ENCODE measurements around the gene RHOBTB1.

RHOBTB1 gene

DNA sequence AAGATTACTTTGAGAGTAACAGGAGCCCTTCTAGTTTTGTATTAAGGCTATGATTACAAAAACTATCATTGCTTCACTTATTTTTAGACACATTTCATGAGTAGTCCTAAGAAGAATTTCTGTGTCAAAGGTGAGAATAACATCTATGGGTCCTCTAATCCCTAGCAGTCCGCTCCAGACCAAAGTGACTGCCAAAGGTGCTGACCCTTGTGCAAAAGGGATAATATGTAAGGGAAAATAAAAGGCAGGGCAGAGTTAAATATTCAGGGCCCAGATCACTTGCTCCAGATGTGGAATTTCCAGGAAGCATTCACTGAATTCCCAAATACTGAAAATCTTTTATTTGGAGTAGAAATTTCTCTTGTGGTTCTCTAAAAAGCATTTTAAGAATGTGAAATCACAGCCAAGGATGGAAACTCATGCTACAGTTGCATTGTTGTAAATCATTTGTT, 29.3 kb downstream of the RHOBTB1 start:
- TF ChIP-seq, protein P1, sequence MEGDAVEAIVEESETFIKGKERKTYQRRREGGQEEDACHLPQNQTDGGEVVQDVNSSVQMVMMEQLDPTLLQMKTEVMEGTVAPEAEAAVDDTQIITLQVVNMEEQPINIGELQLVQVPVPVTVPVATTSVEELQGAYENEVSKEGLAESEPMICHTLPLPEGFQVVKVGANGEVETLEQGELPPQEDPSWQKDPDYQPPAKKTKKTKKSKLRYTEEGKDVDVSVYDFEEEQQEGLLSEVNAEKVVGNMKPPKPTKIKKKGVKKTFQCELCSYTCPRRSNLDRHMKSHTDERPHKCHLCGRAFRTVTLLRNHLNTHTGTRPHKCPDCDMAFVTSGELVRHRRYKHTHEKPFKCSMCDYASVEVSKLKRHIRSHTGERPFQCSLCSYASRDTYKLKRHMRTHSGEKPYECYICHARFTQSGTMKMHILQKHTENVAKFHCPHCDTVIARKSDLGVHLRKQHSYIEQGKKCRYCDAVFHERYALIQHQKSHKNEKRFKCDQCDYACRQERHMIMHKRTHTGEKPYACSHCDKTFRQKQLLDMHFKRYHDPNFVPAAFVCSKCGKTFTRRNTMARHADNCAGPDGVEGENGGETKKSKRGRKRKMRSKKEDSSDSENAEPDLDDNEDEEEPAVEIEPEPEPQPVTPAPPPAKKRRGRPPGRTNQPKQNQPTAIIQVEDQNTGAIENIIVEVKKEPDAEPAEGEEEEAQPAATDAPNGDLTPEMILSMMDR (conservative IDR thresholded peaks at IDR 0.05; ENCODE audit: low read length) = no peak
- no peak overlapping the region for H3K4me3 ChIP-seq (ENCODE audit: low read length)
- peak; percentile 100 for DNase-seq (ENCODE audit: low read depth)

DNA sequence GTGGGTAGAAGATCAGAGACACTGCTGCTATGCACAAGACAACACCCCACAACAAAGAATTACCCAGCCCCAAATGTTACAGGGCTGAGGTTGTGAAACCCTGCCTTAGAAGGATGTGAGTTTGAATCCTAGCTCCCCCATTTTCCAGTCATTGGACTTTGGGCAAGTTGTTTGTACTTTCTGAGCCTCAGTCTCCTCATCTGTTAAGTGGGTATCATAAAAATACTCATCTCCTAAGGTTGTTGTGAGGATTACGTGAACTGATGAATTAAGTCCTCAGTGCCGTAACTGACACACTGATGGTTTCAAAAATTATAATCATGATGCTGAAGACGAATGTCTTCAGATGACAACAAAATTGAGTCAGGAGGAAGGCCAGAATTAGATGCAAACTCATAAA, 30.3 kb downstream of the RHOBTB1 start:
- DNase-seq (ENCODE audit: low read depth) = no peak
- no peak overlapping the region for H3K4me3 ChIP-seq (ENCODE audit: low read length)
- TF ChIP-seq, protein P1 (conservative IDR thresholded peaks at IDR 0.05; ENCODE audit: low read length) = no peak

DNA sequence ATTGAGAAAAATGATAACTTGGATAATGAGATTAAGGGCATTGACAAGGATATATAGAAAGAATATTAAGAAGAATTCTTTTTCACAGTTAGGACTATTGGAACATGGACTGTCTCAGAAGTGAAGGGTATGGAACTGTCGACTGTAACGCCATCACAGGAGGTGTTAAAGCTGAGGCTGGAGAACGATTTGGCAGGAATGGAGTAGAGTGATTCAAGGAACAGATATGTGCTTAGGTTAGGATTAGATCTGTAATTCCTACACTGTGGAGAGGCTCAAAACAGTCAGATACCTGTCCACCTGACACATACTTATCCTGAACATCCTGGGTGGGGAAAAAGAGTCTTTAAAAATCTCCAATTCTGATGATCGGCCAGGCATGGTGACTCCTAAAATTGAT, 30.9 kb downstream of the RHOBTB1 start:
- TF ChIP-seq, protein P1 (conservative IDR thresholded peaks at IDR 0.05; ENCODE audit: low read length) = no peak
- DNase-seq (ENCODE audit: low read depth) = no peak
- no peak overlapping the region for H3K4me3 ChIP-seq (ENCODE audit: low read length)

DNA sequence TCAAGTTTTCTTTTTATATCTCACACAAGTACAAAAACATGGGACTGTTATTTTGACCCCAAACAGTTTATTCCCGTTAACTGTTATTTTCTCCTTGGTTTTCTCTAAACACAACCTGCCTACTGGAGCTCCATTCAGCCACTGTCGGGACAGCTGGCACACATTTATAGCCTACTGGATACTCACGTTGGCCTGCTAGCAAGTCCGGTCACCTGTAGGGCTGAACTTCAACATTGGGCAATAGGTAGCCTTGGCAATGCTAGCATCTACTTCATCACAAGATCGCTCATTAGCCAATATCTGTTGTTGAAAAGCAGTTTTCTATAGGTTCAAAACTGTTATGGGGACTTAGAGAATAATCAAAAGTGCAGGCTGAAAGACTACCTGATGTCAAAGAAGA, 32.3 kb downstream of the RHOBTB1 start:
- TF ChIP-seq, protein P1 (conservative IDR thresholded peaks at IDR 0.05; ENCODE audit: low read length) = no peak
- no peak for DNase-seq (ENCODE audit: low read depth)
- no peak overlapping the region for H3K4me3 ChIP-seq (ENCODE audit: low read length)

DNA sequence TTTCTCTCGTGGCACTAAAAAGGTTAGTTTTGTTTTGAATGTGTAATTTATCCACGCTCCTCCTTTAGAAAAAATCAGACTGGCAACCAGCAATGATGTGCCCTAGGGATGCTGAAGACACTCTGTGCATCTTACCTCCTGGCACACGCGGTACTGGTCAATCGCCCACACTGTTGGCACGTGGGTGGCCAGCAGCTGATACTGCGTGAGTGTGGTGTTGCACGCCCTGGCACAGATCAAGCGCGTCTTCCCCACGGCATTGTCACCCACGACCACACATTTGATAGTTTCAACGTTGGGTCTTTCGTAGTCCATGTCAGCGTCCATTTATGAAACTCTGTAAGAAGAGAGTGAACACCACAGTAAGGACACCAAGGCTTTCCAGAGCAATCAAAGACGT, 32.8 kb downstream of the RHOBTB1 start:
- TF ChIP-seq, protein P1 (conservative IDR thresholded peaks at IDR 0.05; ENCODE audit: low read length) = no peak
- no peak for DNase-seq (ENCODE audit: low read depth)
- no peak overlapping the region for H3K4me3 ChIP-seq (ENCODE audit: low read length)

DNA sequence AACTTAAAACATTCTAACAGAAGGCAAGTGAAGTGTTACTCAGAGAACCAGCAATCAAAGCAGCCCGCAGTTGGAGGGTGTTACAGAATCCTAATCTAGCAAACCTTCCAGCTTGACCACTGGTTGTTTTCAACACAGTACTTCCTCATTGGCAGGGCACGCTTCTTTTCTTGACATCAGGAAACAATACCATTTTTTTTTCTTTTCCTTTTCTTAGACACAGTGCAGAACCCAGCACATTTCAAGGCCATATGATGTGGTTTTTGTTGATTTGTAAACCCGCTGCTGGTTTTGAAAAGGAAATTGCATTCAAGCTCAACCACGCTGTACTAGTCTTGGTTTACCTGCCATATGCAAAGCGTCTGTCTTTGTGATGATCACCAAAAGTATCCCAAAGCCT, 33.4 kb downstream of the RHOBTB1 start:
- no peak overlapping the region for H3K4me3 ChIP-seq (ENCODE audit: low read length)
- peak; percentile 48 for DNase-seq (ENCODE audit: low read depth)
- TF ChIP-seq, protein P1 (conservative IDR thresholded peaks at IDR 0.05; ENCODE audit: low read length) = no peak

DNA sequence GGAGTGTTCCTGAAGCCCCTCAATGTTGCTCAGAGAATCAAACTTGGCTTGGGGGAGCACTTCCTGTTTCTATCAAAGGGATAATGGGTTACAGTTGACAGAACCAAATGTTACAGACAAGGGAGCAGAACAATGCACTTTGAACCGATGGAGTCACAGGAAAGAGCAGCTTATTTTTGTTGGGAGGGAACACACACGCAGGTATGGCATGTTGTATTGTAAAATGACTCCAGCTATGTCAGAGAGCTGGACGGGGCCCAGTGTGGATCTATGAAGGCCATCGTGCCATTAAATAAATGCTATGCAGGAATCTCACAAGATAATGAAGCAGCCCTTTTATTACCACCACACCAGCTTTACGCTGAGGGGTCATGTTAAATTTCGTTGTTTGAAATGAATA, 35.1 kb downstream of the RHOBTB1 start:
- TF ChIP-seq, protein P1 (conservative IDR thresholded peaks at IDR 0.05; ENCODE audit: low read length) = no peak
- no peak for DNase-seq (ENCODE audit: low read depth)
- H3K4me3 ChIP-seq (ENCODE audit: low read length) = no peak overlapping the region

Measured in AG10803 (cell line).